GM23248 (cell line): ENCODE results near the gene SLC50A1.

Source experiments
- EZH2 ChIP-seq: fragments of 200-600 bp; sonication (generic); IDR thresholded peaks from 2 replicates; pipeline ENCODE4 v1.6.1; 2018; ENCODE audit warnings: antibody characterized with exemption, mild to moderate bottlenecking; ENCODE audit not compliant: insufficient read depth, poor library complexity, severe bottlenecking
- EZH2phosphoT487 ChIP-seq: fragments of 200-600 bp; sonication (generic); IDR thresholded peaks from 2 replicates; pipeline ENCODE4 v1.6.1; 2018; ENCODE audit warnings: antibody characterized with exemption, moderate library complexity, mild to moderate bottlenecking, low read depth; ENCODE audit not compliant: insufficient read depth

DNA sequence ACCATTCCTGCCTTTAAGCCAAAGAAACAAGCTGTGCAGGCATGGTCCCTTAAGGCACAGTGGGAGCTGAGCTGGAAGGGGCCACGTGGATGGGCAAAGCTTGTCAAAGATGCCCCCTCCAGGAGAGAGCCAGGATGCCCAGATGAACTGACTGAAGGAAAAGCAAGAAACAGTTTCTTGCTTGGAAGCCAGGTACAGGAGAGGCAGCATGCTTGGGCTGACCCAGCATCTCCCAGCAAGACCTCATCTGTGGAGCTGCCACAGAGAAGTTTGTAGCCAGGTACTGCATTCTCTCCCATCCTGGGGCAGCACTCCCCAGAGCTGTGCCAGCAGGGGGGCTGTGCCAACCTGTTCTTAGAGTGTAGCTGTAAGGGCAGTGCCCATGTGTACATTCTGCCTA is 1.3 kb upstream of the SLC50A1 start:
- no peak for TF ChIP-seq EZH2
- no peak for TF ChIP-seq EZH2phosphoT487
